CD14-positive monocyte (primary cell): ENCODE measurements around the gene DCLK1. TPM values are rescaled to one million over a fixed set of nuclear protein-coding genes. Genes with fewer than 3 reads are reported as not detected.

Source experiments
- DNase-seq, 3 donors: peaks; one replicate each; pipeline ENCODE4 v3.0.0-alpha.2; 2011 to 2022
- H2AFZ ChIP-seq: 2 replicates; pipeline ENCODE4 v1.6.0; 2012; ENCODE audit warnings: mild to moderate bottlenecking, low read depth, low read length, inconsistent platforms; ENCODE audit not compliant: insufficient read depth, poor library complexity, severe bottlenecking
- H3K27ac ChIP-seq, 2 donors: 1 replicate in 1 of 2; 2 replicates in 1 of 2; pipeline ENCODE4 v1.5.1; 2012 to 2013; ENCODE audit warnings: low read length in 2 of 2, control low read depth in 1 of 2, inconsistent platforms in 1 of 2, low read depth in 1 of 2, mild to moderate bottlenecking in 1 of 2
- H3K27me3 ChIP-seq, 2 donors: one replicate each; pipeline versions ENCODE4 v1.6.0 to v1.6.1; 2011 to 2013; ENCODE audit warnings: low read length in 2 of 2; ENCODE audit not compliant: control insufficient read depth in 2 of 2, insufficient read depth in 2 of 2
- H3K36me3 ChIP-seq, 2 donors: replicated peaks in 1 of 2; 1 replicate in 1 of 2; 2 replicates in 1 of 2; pipeline versions ENCODE4 v1.5.1 to v1.6.1; 2012 to 2013; ENCODE audit warnings: low read length in 2 of 2, control low read depth in 1 of 2, inconsistent platforms in 1 of 2, mild to moderate bottlenecking in 1 of 2; ENCODE audit not compliant: insufficient read depth in 2 of 2, control insufficient read depth in 1 of 2
- H3K4me1 ChIP-seq, 2 donors: 1 replicate in 1 of 2; 2 replicates in 1 of 2; pipeline versions ENCODE4 v1.5.1 to v1.6.1; 2012 to 2013; ENCODE audit warnings: low read length in 2 of 2, control low read depth in 1 of 2, inconsistent platforms in 1 of 2, mild to moderate bottlenecking in 1 of 2, moderate library complexity in 1 of 2; ENCODE audit not compliant: insufficient read depth in 2 of 2, control insufficient read depth in 1 of 2
- H3K4me2 ChIP-seq: replicated peaks from 2 replicates; pipeline ENCODE3; 2012; ENCODE audit warnings: low read length, moderate library complexity, mild to moderate bottlenecking; ENCODE audit not compliant: poor library complexity, severe bottlenecking; ENCODE audit errors: extremely low read depth
- H3K4me3 ChIP-seq, 3 experiments: fragments of 200-600 bp in 1 of 3; sonication (generic) in 1 of 3; replicated peaks in 1 of 3; 1 replicate in 2 of 3; 2 replicates in 1 of 3; pipeline ENCODE4 v1.5.1; 2011 to 2013; ENCODE audit warnings: low read length in 3 of 3, mild to moderate bottlenecking in 3 of 3, control low read depth in 2 of 3, low read depth in 2 of 3, inconsistent platforms in 1 of 3, moderate library complexity in 1 of 3
- H3K79me2 ChIP-seq: 2 replicates; pipeline ENCODE4 v1.6.0; 2012; ENCODE audit warnings: mild to moderate bottlenecking, control low read depth, inconsistent platforms, low read length, moderate library complexity; ENCODE audit not compliant: insufficient read depth
- H3K9ac ChIP-seq: 2 replicates; pipeline ENCODE4 v1.6.0; 2017; ENCODE audit warnings: low read length, mild to moderate bottlenecking; ENCODE audit not compliant: insufficient read depth, poor library complexity, severe bottlenecking
- H3K9me3 ChIP-seq, 2 donors: replicated peaks in 1 of 2; 1 replicate in 1 of 2; 2 replicates in 1 of 2; pipeline versions ENCODE4 v1.5.1 to v1.6.1; 2012 to 2013; ENCODE audit warnings: low read length in 2 of 2, control low read depth in 1 of 2; ENCODE audit not compliant: control insufficient read depth in 1 of 2, insufficient read depth in 1 of 2
- H4K20me1 ChIP-seq: 2 replicates; pipeline ENCODE4 v1.6.0; 2012; ENCODE audit warnings: mild to moderate bottlenecking, low read length, control low read depth, moderate library complexity; ENCODE audit not compliant: insufficient read depth
- H3K27ac Mint-ChIP-seq, 7 donors: one replicate each; pipeline ENCODE4 v1.8.0; 2020; ENCODE audit warnings: mild to moderate bottlenecking in 7 of 7, mixed read lengths in 7 of 7, moderate library complexity in 6 of 7, inconsistent platforms in 2 of 7
- H3K27me3 Mint-ChIP-seq, 3 donors: one replicate each; pipeline ENCODE4 v1.8.0; 2021 to 2022; ENCODE audit warnings: low read depth in 3 of 3, mild to moderate bottlenecking in 3 of 3, mixed read lengths in 3 of 3, moderate library complexity in 3 of 3, inconsistent platforms in 1 of 3
- H3K36me3 Mint-ChIP-seq, 2 donors: one replicate each; pipeline ENCODE4 v1.8.0; 2020; ENCODE audit warnings: mixed read lengths in 2 of 2, inconsistent platforms in 1 of 2, mild to moderate bottlenecking in 1 of 2
- H3K4me1 Mint-ChIP-seq: one replicate; pipeline ENCODE4 v1.8.0; 2020; ENCODE audit warnings: mild to moderate bottlenecking, mixed read lengths
- H3K4me3 Mint-ChIP-seq, 2 donors: one replicate each; pipeline ENCODE4 v1.8.0; 2020; ENCODE audit warnings: mild to moderate bottlenecking in 2 of 2, mixed read lengths in 2 of 2, moderate library complexity in 1 of 2
- H3K9me3 Mint-ChIP-seq, 7 donors: one replicate each; pipeline ENCODE4 v1.8.0; 2020 to 2022; ENCODE audit warnings: mixed read lengths in 7 of 7, mild to moderate bottlenecking in 6 of 7, moderate library complexity in 6 of 7, inconsistent platforms in 2 of 7
- WGBS: methylation state at CpG from one replicate; pipeline ENCODE4 v1.1.5; 2013; ENCODE audit warnings: missing lambda C conversion rate; ENCODE audit not compliant: insufficient coverage; 5-methylcytosine and 5-hydroxymethylcytosine counted together
- intact Hi-C, 2 donors: fragments of 100-400 bp; cut with micrococcal nuclease; formaldehyde crosslinking; loops; one replicate each; pipeline versions ENCODE4 v1.15.0 to v1.15.1; 2023
- polyA plus RNA-seq, 3 donors: library from polyadenylated mRNA; depleted of rRNA in 1 of 3; unstranded in 2 of 3; stranded (reverse) in 1 of 3; fragments of 300-500 nt in 2 of 3; fragments of >200 nt in 1 of 3; fragmentation: Illumina TruSeq in 2 of 3; gene quantifications; 1 replicate in 2 of 3; 2 replicates in 1 of 3; pipeline ENCODE4 v1.2.3, GENCODE V29; 2012 to 2021
- TF ChIP-seq, protein P1 (sequence below): fragments of 200-600 bp; IDR thresholded peaks from one replicate; pipeline ENCODE4 v1.8.0; 2022; ENCODE audit warnings: antibody characterized with exemption, mild to moderate bottlenecking

DCLK1 gene
- polyA plus RNA-seq, 3 donors = not detected

DNA sequence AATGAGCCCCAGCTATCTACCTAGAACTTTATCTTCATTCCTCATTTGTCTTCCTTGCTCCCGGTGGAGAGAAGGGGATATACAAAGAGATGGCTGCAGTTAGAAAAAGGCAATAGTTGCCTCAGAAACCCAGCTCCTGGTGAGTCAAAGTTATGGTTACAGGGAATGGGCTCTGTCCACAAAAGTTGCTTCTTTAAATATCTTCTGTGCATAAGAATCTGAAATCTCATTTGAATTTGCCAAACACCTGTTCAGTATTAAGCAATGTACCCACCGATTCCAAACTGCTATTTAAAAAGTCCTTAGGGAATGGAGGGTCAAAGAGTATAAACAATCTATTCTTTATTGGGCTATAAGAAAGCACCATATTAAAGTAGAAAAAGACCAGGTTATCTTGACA is 48.4 kb downstream of the DCLK1 start:
- Mint-ChIP-seq H3K27me3 (peaks cover 0 to 2% (median 0%) of the 10 kb centered on the region in 3 donors), H3K36me3 (no peaks in the 10 kb centered on the region), H3K27ac (no peak overlapping the region), H3K4me3 (no peak overlapping the region), H3K9me3 (peaks cover 0 to 12% (median 0%) of the 10 kb centered on the region in 7 donors), H3K4me1 (no peaks in the 10 kb centered on the region)
- TF ChIP-seq, protein P1, sequence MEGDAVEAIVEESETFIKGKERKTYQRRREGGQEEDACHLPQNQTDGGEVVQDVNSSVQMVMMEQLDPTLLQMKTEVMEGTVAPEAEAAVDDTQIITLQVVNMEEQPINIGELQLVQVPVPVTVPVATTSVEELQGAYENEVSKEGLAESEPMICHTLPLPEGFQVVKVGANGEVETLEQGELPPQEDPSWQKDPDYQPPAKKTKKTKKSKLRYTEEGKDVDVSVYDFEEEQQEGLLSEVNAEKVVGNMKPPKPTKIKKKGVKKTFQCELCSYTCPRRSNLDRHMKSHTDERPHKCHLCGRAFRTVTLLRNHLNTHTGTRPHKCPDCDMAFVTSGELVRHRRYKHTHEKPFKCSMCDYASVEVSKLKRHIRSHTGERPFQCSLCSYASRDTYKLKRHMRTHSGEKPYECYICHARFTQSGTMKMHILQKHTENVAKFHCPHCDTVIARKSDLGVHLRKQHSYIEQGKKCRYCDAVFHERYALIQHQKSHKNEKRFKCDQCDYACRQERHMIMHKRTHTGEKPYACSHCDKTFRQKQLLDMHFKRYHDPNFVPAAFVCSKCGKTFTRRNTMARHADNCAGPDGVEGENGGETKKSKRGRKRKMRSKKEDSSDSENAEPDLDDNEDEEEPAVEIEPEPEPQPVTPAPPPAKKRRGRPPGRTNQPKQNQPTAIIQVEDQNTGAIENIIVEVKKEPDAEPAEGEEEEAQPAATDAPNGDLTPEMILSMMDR = no peak
- Histone ChIP-seq H3K4me1 (no peaks in the 10 kb centered on the region), H2AFZ (no peak overlapping the region), H3K4me3 (no peak overlapping the region), H4K20me1 (no peaks in the 10 kb centered on the region), H3K27ac (no peak overlapping the region), H3K79me2 (no peaks in the 10 kb centered on the region), H3K4me2 (no peak overlapping the region), H3K36me3 (no peaks in the 10 kb centered on the region), H3K9ac (no peak overlapping the region), H3K9me3 (peaks cover 0 to 4% of the 10 kb centered on the region in 2 donors), H3K27me3 (no peaks in the 10 kb centered on the region)
- DNase-seq = no peak
- no CpG with 5 or more reads among the region's 2 CpGs for WGBS
- intact Hi-C loops = no loop called here

DNA sequence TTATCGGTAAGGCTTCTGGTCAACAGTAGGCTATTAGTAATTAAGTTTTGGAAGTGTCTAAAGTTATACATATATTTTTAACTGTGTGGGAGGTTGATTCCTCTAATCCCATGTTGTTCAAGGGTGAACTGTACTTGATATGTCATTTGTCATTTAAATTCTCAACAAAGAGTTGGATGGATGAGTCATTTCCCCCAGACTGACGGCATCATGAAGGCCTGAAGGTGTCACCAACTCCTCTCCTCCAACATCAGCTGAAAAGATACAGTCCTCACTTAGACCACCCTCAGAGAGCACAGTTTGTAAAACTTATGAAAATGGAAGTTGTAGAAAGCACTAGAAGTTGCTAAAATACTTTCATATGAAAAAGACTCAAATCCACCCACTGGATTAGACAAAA is 48.8 kb downstream of the DCLK1 start:
- no peak overlapping the region for H3K4me3 ChIP-seq
- no peaks in the 10 kb centered on the region for H3K36me3 ChIP-seq
- no peaks in the 10 kb centered on the region for H4K20me1 ChIP-seq
- Mint-ChIP-seq H3K4me1 (no peaks in the 10 kb centered on the region), H3K27ac (no peak overlapping the region), H3K36me3 (no peaks in the 10 kb centered on the region), H3K27me3 (peaks cover 0 to 2% (median 0%) of the 10 kb centered on the region in 3 donors), H3K9me3 (peaks cover 0 to 12% (median 0%) of the 10 kb centered on the region in 7 donors), H3K4me3 (no peak overlapping the region)
- H3K4me1 ChIP-seq = no peaks in the 10 kb centered on the region
- peaks cover 0 to 4% of the 10 kb centered on the region in 2 donors for H3K9me3 ChIP-seq
- TF ChIP-seq, protein P1 = no peak
- intact Hi-C loops = no loop called here
- no peak overlapping the region for H3K27ac ChIP-seq
- no peak overlapping the region for H2AFZ ChIP-seq
- no peak for DNase-seq
- H3K79me2 ChIP-seq = no peaks in the 10 kb centered on the region
- no peak overlapping the region for H3K4me2 ChIP-seq
- no peaks in the 10 kb centered on the region for H3K27me3 ChIP-seq
- no CpG with 5 or more reads among the region's 2 CpGs for WGBS
- no peak overlapping the region for H3K9ac ChIP-seq
